A549 (cell line): ENCODE data around the gene SSR1. TPM values are rescaled to one million over a fixed set of nuclear protein-coding genes. Genes with fewer than 3 reads are reported as not detected.

ENCODE experiments used
- ATAC-seq, 2 experiments: fragments of 200-7000 bp in 1 of 2; fragments of >200 bp in 1 of 2; cut with Nextera tagmentation in 1 of 2; cut with Tn5 transposase in 1 of 2; 3 replicates each; pipeline versions ENCODE4 v1.8.0 to v1.9.1; 2018 to 2020; ENCODE audit warnings: mild to moderate bottlenecking in 1 of 2, moderate library complexity in 1 of 2
- CTCF ChIA-PET: fragments of 300-600 bp; sonication (Branson Sonifier 250); formaldehyde crosslinking; extraction: SDS; loops from one replicate; lab custom pipeline; 2021; ENCODE audit warnings: antibody characterized with exemption, inconsistent platforms; lab: Yijun Ruan, JAX
- POLR2A ChIA-PET: fragments of 350-600 bp; formaldehyde crosslinking; extraction: SDS; loops from one replicate; lab custom pipeline; 2021; ENCODE audit warnings: antibody characterized with exemption, inconsistent platforms; lab: Yijun Ruan, JAX
- DNase-seq, 2 experiments: peaks; one replicate each; pipeline versions ENCODE4 v3.0.0 to v3.0.0-alpha.2; 2011 to 2016; ENCODE audit warnings: low read depth in 1 of 2, low spot score in 1 of 2
- FAIRE-seq: peaks from 2 replicates; lab custom pipeline; 2011; peaks lifted over from hg19 to GRCh38; lab: Jason Lieb, UNC
- H3K27ac ChIP-seq, 2 experiments: fragments of >200 bp; sonication (Bioruptor Twin); formaldehyde crosslinking; 3 replicates each; pipeline ENCODE4 v1.5.1; 2016 to 2017
- H3K4me1 ChIP-seq: fragments of >200 bp; sonication (Bioruptor Twin); formaldehyde crosslinking; 3 replicates; pipeline ENCODE4 v1.6.1; 2016
- H3K4me2 ChIP-seq: fragments of >200 bp; sonication (Bioruptor Twin); formaldehyde crosslinking; 3 replicates; pipeline ENCODE4 v1.6.1; 2016
- H3K4me3 ChIP-seq: fragments of >200 bp; sonication (Bioruptor Twin); formaldehyde crosslinking; 3 replicates; pipeline ENCODE4 v1.5.1; 2016
- H3K9me3 ChIP-seq: fragments of >200 bp; sonication (Bioruptor Twin); formaldehyde crosslinking; 3 replicates; pipeline ENCODE4 v1.6.1; 2016
- BHLHE40 ChIP-seq: IDR thresholded peaks from 2 replicates; pipeline ENCODE4 v1.6.1; 2012; ENCODE audit warnings: low read depth, low read length, inconsistent platforms
- CBX8 ChIP-seq: fragments of 200-600 bp; sonication (generic); IDR thresholded peaks from 2 replicates; pipeline ENCODE4 v1.6.1; 2016
- CEBPB ChIP-seq, 2 experiments: fragments of >200 bp in 1 of 2; sonication (Bioruptor Twin) in 1 of 2; formaldehyde crosslinking in 1 of 2; IDR thresholded peaks; 2 replicates each; pipeline ENCODE4 v1.6.1; 2012 to 2016
- CHD2 ChIP-seq: fragments of 150-350 bp; IDR thresholded peaks from 2 replicates; pipeline ENCODE4 v1.6.1; 2014; ENCODE audit warnings: low read length; ENCODE audit not compliant: partially characterized antibody
- CHD4 ChIP-seq: fragments of 200-600 bp; sonication (generic); IDR thresholded peaks from 2 replicates; pipeline ENCODE4 v1.6.1; 2016; ENCODE audit warnings: antibody characterized with exemption, mild to moderate bottlenecking, borderline replicate concordance
- EP300 ChIP-seq, 2 experiments: fragments of >200 bp; sonication (Bioruptor Twin); formaldehyde crosslinking; IDR thresholded peaks; 2 replicates in 1 of 2; 3 replicates in 1 of 2; pipeline ENCODE4 v1.6.1; 2016 to 2017
- FOSB ChIP-seq: fragments of 250-450 bp; sonication (Bioruptor Pico); IDR thresholded peaks from 2 replicates; pipeline ENCODE4 v1.5.0; 2020; ENCODE audit warnings: mild to moderate bottlenecking, moderate library complexity
- FOXS1 ChIP-seq: fragments of 250-450 bp; sonication (Bioruptor Pico); IDR thresholded peaks from 2 replicates; pipeline ENCODE4 v1.5.0; 2020; ENCODE audit warnings: mild to moderate bottlenecking, moderate library complexity
- GATA3 ChIP-seq: IDR thresholded peaks from 2 replicates; pipeline ENCODE4 v1.6.1; 2012; ENCODE audit warnings: borderline replicate concordance
- HDAC2 ChIP-seq: fragments of 200-600 bp; sonication (generic); IDR thresholded peaks from 2 replicates; pipeline ENCODE4 v1.6.1; 2016
- HES2 ChIP-seq: fragments of >200 bp; sonication (Bioruptor Twin); formaldehyde crosslinking; IDR thresholded peaks from 2 replicates; pipeline ENCODE4 v1.6.1; 2016
- HOXB13 ChIP-seq: fragments of 250-450 bp; sonication (Bioruptor Pico); IDR thresholded peaks from 2 replicates; pipeline ENCODE4 v1.5.0; 2020; ENCODE audit warnings: low read depth, mild to moderate bottlenecking, moderate library complexity
- HOXB5 ChIP-seq: fragments of 250-450 bp; sonication (Bioruptor Pico); IDR thresholded peaks from 2 replicates; pipeline ENCODE4 v1.5.0; 2020; ENCODE audit warnings: mild to moderate bottlenecking, moderate library complexity
- JUNB ChIP-seq: fragments of >200 bp; sonication (Bioruptor Twin); formaldehyde crosslinking; IDR thresholded peaks from 2 replicates; pipeline ENCODE4 v1.6.1; 2016
- KDM1A ChIP-seq: fragments of 200-600 bp; sonication (generic); IDR thresholded peaks from 2 replicates; pipeline ENCODE4 v1.6.1; 2016; ENCODE audit warnings: low read depth, mild to moderate bottlenecking
- MAZ ChIP-seq: fragments of 150-350 bp; IDR thresholded peaks from 2 replicates; pipeline ENCODE4 v1.6.1; 2014; ENCODE audit warnings: antibody characterized with exemption, low read depth, low read length, borderline replicate concordance
- MYC ChIP-seq: IDR thresholded peaks from 2 replicates; pipeline ENCODE4 v1.6.1; 2012; ENCODE audit warnings: mild to moderate bottlenecking, inconsistent platforms, low read length, improper control_type of control experiment, borderline replicate concordance
- NFE2L2 ChIP-seq: fragments of 150-350 bp; conservative IDR thresholded peaks from 2 replicates; pipeline ENCODE4 v1.6.1; 2014; ENCODE audit warnings: low read length
- NPAS2 ChIP-seq: fragments of 250-450 bp; sonication (Bioruptor Pico); IDR thresholded peaks from 2 replicates; pipeline ENCODE4 v1.8.0; 2022; ENCODE audit warnings: mild to moderate bottlenecking, moderate library complexity, borderline replicate concordance
- NR3C1 ChIP-seq: fragments of >200 bp; sonication (Bioruptor Twin); formaldehyde crosslinking; IDR thresholded peaks from 3 replicates; pipeline ENCODE4 v1.6.1; 2017
- POLR2AphosphoS2 ChIP-seq: conservative IDR thresholded peaks from 2 replicates; pipeline ENCODE4 v1.6.1; 2012; ENCODE audit warnings: low read length, improper control_type of control experiment, inconsistent platforms
- RAD21 ChIP-seq, 2 experiments: fragments of >200 bp in 1 of 2; sonication (Bioruptor Twin) in 1 of 2; formaldehyde crosslinking in 1 of 2; IDR thresholded peaks in 1 of 2; conservative IDR thresholded peaks in 1 of 2; 2 replicates in 1 of 2; 3 replicates in 1 of 2; pipeline ENCODE4 v1.6.1; 2012 to 2018; ENCODE audit warnings: inconsistent platforms in 1 of 2
- RARB ChIP-seq: fragments of 250-450 bp; sonication (Bioruptor Pico); IDR thresholded peaks from 2 replicates; pipeline ENCODE4 v1.8.0; 2021; ENCODE audit warnings: mild to moderate bottlenecking, moderate library complexity
- RCOR1 ChIP-seq: fragments of 150-350 bp; IDR thresholded peaks from 2 replicates; pipeline ENCODE4 v1.6.1; 2014; ENCODE audit warnings: antibody characterized with exemption, low read length, low read depth
- REST ChIP-seq: fragments of 200-600 bp; sonication (generic); IDR thresholded peaks from 2 replicates; pipeline ENCODE4 v1.6.1; 2016; ENCODE audit warnings: antibody characterized with exemption, mild to moderate bottlenecking, moderate library complexity
- RNF2 ChIP-seq: fragments of 200-600 bp; sonication (generic); IDR thresholded peaks from 2 replicates; pipeline ENCODE4 v1.6.1; 2016; ENCODE audit warnings: low read depth, mild to moderate bottlenecking, antibody characterized with exemption, moderate library complexity, borderline replicate concordance
- SMC3 ChIP-seq: fragments of >200 bp; sonication (Bioruptor Twin); formaldehyde crosslinking; IDR thresholded peaks from 3 replicates; pipeline ENCODE4 v1.6.1; 2018; ENCODE audit warnings: inconsistent platforms
- TFCP2L1 ChIP-seq: fragments of 250-450 bp; sonication (Bioruptor Pico); IDR thresholded peaks from 2 replicates; pipeline ENCODE4 v1.5.0; 2021; ENCODE audit warnings: mild to moderate bottlenecking
- WGBS: methylation state at CpG from one replicate; pipeline ENCODE4 v1.1.6; 2017; ENCODE audit errors: missing lambda C conversion rate; 5-methylcytosine and 5-hydroxymethylcytosine counted together
- polyA plus RNA-seq, 4 experiments: library from polyadenylated mRNA; depleted of rRNA in 3 of 4; stranded (reverse); fragments of >200 nt; fragmentation: RNase III in 1 of 4; extraction: RNeasy Plus Mini Kit Qiagen cat#74134 plus additional on column Dnase treatment in 1 of 4; gene quantifications; 2 replicates in 3 of 4; 3 replicates in 1 of 4; pipeline ENCODE4 v1.2.3, GENCODE V29; 2011 to 2017
- TF ChIP-seq, protein P1 (sequence below): IDR thresholded peaks from 2 replicates; pipeline ENCODE4 v1.6.1; 2012
- TF ChIP-seq, protein P2 (sequence below): fragments of >200 bp; sonication (Bioruptor Twin); formaldehyde crosslinking; IDR thresholded peaks from 3 replicates; pipeline ENCODE4 v1.5.1; 2016

The SSR1 gene
- polyA plus RNA-seq, 2 of the 4 experiments (the other 2 are of a cell fraction) = 84.8 to 201 TPM

- H3K4me2 ChIP-seq = no peak overlapping the region
- no peak for DNase-seq
- H3K4me1 ChIP-seq = peaks cover 18% of the 10 kb centered on the region
- CTCF ChIA-PET = interaction anchor here (1.1 to 4.3 kb wide), 3 partner anchors 487 to 570 kb away, joined by 3 to 19 read pairs (median 5); no protein-coding TSS in a partner anchor
- no peak for FAIRE-seq
- ATAC-seq = no peak
- POLR2A ChIA-PET = no interaction called here
- H3K4me3 ChIP-seq = no peak overlapping the region
- 97% methylated on average over 44 of the region's 71 CpGs for WGBS
- TF ChIP-seq NR3C1 (no peak), MAZ (no peak), CHD4 (no peak), HDAC2 (no peak), BHLHE40 (no peak), RNF2 (no peak), KDM1A (no peak), HES2 (no peak), SMC3 (no peak), EP300 (IDR thresholded peaks at IDR 0.05) (no peak), MYC (no peak), HOXB5 (no peak)
- TF ChIP-seq, protein P1, sequence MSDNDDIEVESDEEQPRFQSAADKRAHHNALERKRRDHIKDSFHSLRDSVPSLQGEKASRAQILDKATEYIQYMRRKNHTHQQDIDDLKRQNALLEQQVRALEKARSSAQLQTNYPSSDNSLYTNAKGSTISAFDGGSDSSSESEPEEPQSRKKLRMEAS = no peak
- TF ChIP-seq, protein P2, sequence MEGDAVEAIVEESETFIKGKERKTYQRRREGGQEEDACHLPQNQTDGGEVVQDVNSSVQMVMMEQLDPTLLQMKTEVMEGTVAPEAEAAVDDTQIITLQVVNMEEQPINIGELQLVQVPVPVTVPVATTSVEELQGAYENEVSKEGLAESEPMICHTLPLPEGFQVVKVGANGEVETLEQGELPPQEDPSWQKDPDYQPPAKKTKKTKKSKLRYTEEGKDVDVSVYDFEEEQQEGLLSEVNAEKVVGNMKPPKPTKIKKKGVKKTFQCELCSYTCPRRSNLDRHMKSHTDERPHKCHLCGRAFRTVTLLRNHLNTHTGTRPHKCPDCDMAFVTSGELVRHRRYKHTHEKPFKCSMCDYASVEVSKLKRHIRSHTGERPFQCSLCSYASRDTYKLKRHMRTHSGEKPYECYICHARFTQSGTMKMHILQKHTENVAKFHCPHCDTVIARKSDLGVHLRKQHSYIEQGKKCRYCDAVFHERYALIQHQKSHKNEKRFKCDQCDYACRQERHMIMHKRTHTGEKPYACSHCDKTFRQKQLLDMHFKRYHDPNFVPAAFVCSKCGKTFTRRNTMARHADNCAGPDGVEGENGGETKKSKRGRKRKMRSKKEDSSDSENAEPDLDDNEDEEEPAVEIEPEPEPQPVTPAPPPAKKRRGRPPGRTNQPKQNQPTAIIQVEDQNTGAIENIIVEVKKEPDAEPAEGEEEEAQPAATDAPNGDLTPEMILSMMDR = no peak
- no peaks in the 10 kb centered on the region for H3K9me3 ChIP-seq
- no peak overlapping the region for H3K27ac ChIP-seq
Measured at GRCh38 chr6:7246401-7247178, 66.4 kb downstream of the SSR1 start.

- no peaks in the 10 kb centered on the region for H3K9me3 ChIP-seq
- DNase-seq (no peak), FAIRE-seq (no peak), ATAC-seq (no peak)
- TF ChIP-seq RAD21 (conservative IDR thresholded peaks at IDR 0.05 in 1 of 2, IDR thresholded peaks at IDR 0.05 in 1 of 2) (no peak), TFCP2L1 (CRISPR knock-in tag) (no peak), CBX8 (no peak), CHD2 (no peak), HOXB13 (CRISPR knock-in tag) (no peak), HDAC2 (no peak), JUNB (no peak), GATA3 (no peak), NFE2L2 (no peak), NPAS2 (CRISPR knock-in tag) (no peak), RARB (CRISPR knock-in tag) (no peak), FOXS1 (no peak), FOSB (CRISPR knock-in tag) (no peak), BHLHE40 (no peak), POLR2AphosphoS2 (no peak), RCOR1 (no peak), REST (no peak), CEBPB (IDR thresholded peaks at IDR 0.05) (no peak)
- H3K27ac ChIP-seq = no peak overlapping the region
- POLR2A ChIA-PET = interaction anchor here (0.9 kb wide), 1 partner anchor 571 kb away, joined by 3 read pairs; no protein-coding TSS in a partner anchor
- peaks cover 24% of the 10 kb centered on the region for H3K4me1 ChIP-seq
- WGBS = 84% methylated on average over 8 of the region's 15 CpGs
- no peak overlapping the region for H3K4me3 ChIP-seq
- no peak overlapping the region for H3K4me2 ChIP-seq
- CTCF ChIA-PET = interaction anchor here (1.6 to 4.9 kb wide), 3 partner anchors 521 to 569 kb away, joined by 5 to 43 read pairs (median 19); no protein-coding TSS in a partner anchor
Measured at GRCh38 chr6:7245668-7246393, 67.2 kb downstream of the SSR1 start.
